K562 (cell line): Measurements from ENCODE around the gene TRIM51. TPM values are rescaled to one million over a fixed set of nuclear protein-coding genes. Genes with fewer than 3 reads are reported as not detected.
A peak's percentile ranks its signal among the peaks of the same experiment; 100 is the strongest.

Experiments used
- ATAC-seq: fragments of 200-7000 bp; cut with Tn5 transposase; 3 replicates; pipeline ENCODE4 v1.9.1; 2020; ENCODE audit warnings: moderate library complexity
- BruUV-seq: library from RNA; stranded (reverse); fragments of 400-500 nt; replicated peaks from 2 replicates; lab custom pipeline; 2021; lab: Mats Ljungman, UMichigan
- CTCF ChIA-PET: fragments of 300-600 bp; formaldehyde crosslinking; extraction: SDS; loops from one replicate; lab custom pipeline; 2021; ENCODE audit warnings: low intra/inter-chr PET ratio; lab: Yijun Ruan, JAX
- POLR2A ChIA-PET: fragments of 300-600, 350-650 bp; sonication (Branson Sonifier 250); formaldehyde crosslinking; extraction: SDS; loops from one replicate; lab custom pipeline; 2021; ENCODE audit warnings: antibody characterized with exemption, inconsistent platforms; lab: Yijun Ruan, JAX
- DNase-seq, 4 experiments: peaks; one replicate each; pipeline versions ENCODE4 v3.0.0 to v3.0.0-alpha.2; 2011 to 2018; ENCODE audit warnings: low spot score in 3 of 4, mixed read lengths in 3 of 4; ENCODE audit errors: extremely low read depth in 1 of 4
- FAIRE-seq: peaks from 2 replicates; lab custom pipeline; 2011; peaks lifted over from hg19 to GRCh38; lab: Jason Lieb, UNC
- H2AFZ ChIP-seq: 2 replicates; pipeline ENCODE4 v1.6.0; 2011; ENCODE audit warnings: low read depth, low read length, control low read depth, inconsistent platforms
- H3K27ac ChIP-seq: fragments of 200-600 bp; 3 replicates; pipeline ENCODE4 v1.8.0; 2011; ENCODE audit warnings: low read depth, mild to moderate bottlenecking, control low read depth, inconsistent platforms, low read length, moderate library complexity, mixed read lengths; ENCODE audit errors: extremely low read depth
- H3K27me3 ChIP-seq, 2 experiments: fragments of 300-600 bp in 1 of 2; 2 replicates in 1 of 2; 3 replicates in 1 of 2; pipeline versions ENCODE4 v1.6.0 to v1.8.0; 2011; ENCODE audit warnings: inconsistent platforms in 2 of 2, low read length in 2 of 2, mild to moderate bottlenecking in 1 of 2, mixed read lengths in 1 of 2, moderate library complexity in 1 of 2; ENCODE audit not compliant: control insufficient read depth in 2 of 2, insufficient read depth in 2 of 2
- H3K36me3 ChIP-seq: fragments of 300-600 bp; 3 replicates; pipeline ENCODE4 v1.8.0; 2011; ENCODE audit warnings: mild to moderate bottlenecking, low read length, inconsistent platforms; ENCODE audit not compliant: control insufficient read depth, insufficient read depth
- H3K4me1 ChIP-seq, 2 experiments: fragments of 200-600 bp in 1 of 2; replicated peaks in 1 of 2; 2 replicates in 1 of 2; 3 replicates in 1 of 2; pipeline versions ENCODE4 v1.5.1 to v1.8.0; 2011; ENCODE audit warnings: inconsistent platforms in 2 of 2, low read length in 2 of 2, mild to moderate bottlenecking in 1 of 2, mixed read lengths in 1 of 2, moderate library complexity in 1 of 2; ENCODE audit not compliant: control insufficient read depth in 2 of 2, insufficient read depth in 2 of 2
- H3K4me2 ChIP-seq: 2 replicates; pipeline ENCODE4 v1.6.1; 2011; ENCODE audit warnings: low read length, control low read depth, inconsistent platforms, mixed read lengths; ENCODE audit not compliant: insufficient read depth
- H3K4me3 ChIP-seq: fragments of 200-600 bp; sonication (generic), shearing (Covaris generic); 2 replicates; pipeline ENCODE4 v1.5.1; 2016; ENCODE audit warnings: control low read depth, inconsistent platforms
- H3K79me2 ChIP-seq: fragments of 200-600 bp; 3 replicates; pipeline ENCODE4 v1.8.0; 2011; ENCODE audit warnings: low read length, inconsistent platforms; ENCODE audit not compliant: control insufficient read depth, insufficient read depth
- H3K9ac ChIP-seq, 2 experiments: 2 replicates each; pipeline versions ENCODE4 v1.6.0 to v1.6.1; 2011; ENCODE audit warnings: low read depth in 2 of 2, low read length in 2 of 2, control low read depth in 1 of 2, inconsistent platforms in 1 of 2, mild to moderate bottlenecking in 1 of 2, mixed read lengths in 1 of 2; ENCODE audit not compliant: insufficient read depth in 1 of 2
- H3K9me1 ChIP-seq: one replicate; pipeline ENCODE4 v1.6.0; 2011; ENCODE audit warnings: inconsistent platforms, mild to moderate bottlenecking, low read length, moderate library complexity; ENCODE audit not compliant: control insufficient read depth, insufficient read depth
- H3K9me3 ChIP-seq: replicated peaks from 2 replicates; pipeline ENCODE4 v1.5.1; 2011; ENCODE audit warnings: low read depth, low read length, inconsistent platforms; ENCODE audit not compliant: control insufficient read depth, insufficient read depth
- H4K20me1 ChIP-seq: replicated peaks from 2 replicates; pipeline ENCODE4 v1.6.1; 2011; ENCODE audit warnings: low read length, inconsistent platforms, mixed read lengths; ENCODE audit not compliant: control insufficient read depth, insufficient read depth
- HDAC6 ChIP-seq: IDR thresholded peaks from 2 replicates; pipeline ENCODE4 v1.6.1; 2012; ENCODE audit warnings: low read depth, mild to moderate bottlenecking, control low read depth, inconsistent platforms, low read length, moderate library complexity
- HOXB6 ChIP-seq: fragments of 250-450 bp; sonication (Bioruptor Pico); IDR thresholded peaks from 2 replicates; pipeline ENCODE4 v1.5.1; 2022; ENCODE audit warnings: mild to moderate bottlenecking, borderline replicate concordance
- MAFF ChIP-seq: IDR thresholded peaks from 2 replicates; pipeline ENCODE4 v1.6.1; 2012; ENCODE audit warnings: low read length, improper control_type of control experiment
- MEIS2 ChIP-seq: fragments of 450-650 bp; IDR thresholded peaks from 2 replicates; pipeline ENCODE4 v1.6.1; 2014; ENCODE audit warnings: mild to moderate bottlenecking; ENCODE audit not compliant: partially characterized antibody
- PHB ChIP-seq: fragments of 250-450 bp; sonication (Bioruptor Pico); IDR thresholded peaks from 2 replicates; pipeline ENCODE4 v1.5.0; 2021
- RNF2 ChIP-seq: sonication (generic); IDR thresholded peaks from 2 replicates; pipeline ENCODE4 v1.6.1; 2016
- SLC30A9 ChIP-seq: fragments of 250-450 bp; sonication (Bioruptor Pico); IDR thresholded peaks from 2 replicates; pipeline ENCODE4 v1.8.0; 2022; ENCODE audit warnings: mild to moderate bottlenecking, moderate library complexity
- SPI1 ChIP-seq: IDR thresholded peaks from 2 replicates; pipeline ENCODE4 v1.6.1; 2011; ENCODE audit warnings: low read depth, low read length, control low read depth, borderline replicate concordance
- TAL1 ChIP-seq: fragments of 450-650 bp; IDR thresholded peaks from 2 replicates; pipeline ENCODE4 v1.6.1; 2016; ENCODE audit warnings: mild to moderate bottlenecking
- YY1 ChIP-seq, 3 experiments: IDR thresholded peaks; 2 replicates each; pipeline ENCODE4 v1.6.1; 2011; ENCODE audit warnings: low read length in 2 of 3, mild to moderate bottlenecking in 2 of 3, moderate library complexity in 2 of 3, borderline replicate concordance in 1 of 3, control low read depth in 1 of 3, low read depth in 1 of 3; ENCODE audit not compliant: insufficient read depth in 3 of 3, insufficient replicate concordance in 2 of 3, control insufficient read depth in 1 of 3, insufficient read length in 1 of 3; ENCODE audit errors: extremely low read depth in 1 of 3
- ZNF277 ChIP-seq: fragments of 250-450 bp; sonication (Bioruptor Pico); IDR thresholded peaks from 2 replicates; pipeline ENCODE4 v1.8.0; 2022; ENCODE audit warnings: inconsistent platforms, mild to moderate bottlenecking, moderate library complexity, borderline replicate concordance
- ZNF316 ChIP-seq: fragments of 450-650 bp; IDR thresholded peaks from 2 replicates; pipeline ENCODE4 v1.6.1; 2016
- ZNF668 ChIP-seq: fragments of 250-450 bp; sonication (Bioruptor Pico); IDR thresholded peaks from 2 replicates; pipeline ENCODE4 v1.8.0; 2022; ENCODE audit warnings: mild to moderate bottlenecking, inconsistent platforms
- ZNF695 ChIP-seq: fragments of 450-650 bp; formaldehyde crosslinking; IDR thresholded peaks from 2 replicates; pipeline ENCODE4 v1.4.0; 2020; ENCODE audit warnings: mild to moderate bottlenecking, moderate library complexity
- ZNF79 ChIP-seq: fragments of 250-450 bp; sonication (Bioruptor Pico); IDR thresholded peaks from 2 replicates; pipeline ENCODE4 v1.4.0; 2020; ENCODE audit warnings: low read depth, mild to moderate bottlenecking, moderate library complexity
- in situ Hi-C: fragments of 300-500 bp; cut with MboI; formaldehyde crosslinking; loops from 4 replicates; pipeline ENCODE4 v1.15.0; 2018; ENCODE audit warnings: inconsistent platforms, mixed read lengths
- intact Hi-C: fragments of 100-400 bp; cut with micrococcal nuclease; formaldehyde crosslinking; loops from 2 replicates; pipeline ENCODE4 v1.14.2; 2022
- polyA plus RNA-seq, 8 experiments: library from polyadenylated mRNA; depleted of rRNA in 4 of 8; stranded (reverse) in 5 of 8; unstranded in 3 of 8; fragments of >200 nt; fragmentation: Nextera tagmentation in 2 of 8; fragmentation: Illumina TruSeq in 1 of 8; extraction: Ambion mirVana in 2 of 8; extraction: Trizol in 1 of 8; gene quantifications; 2 replicates each; pipeline versions ENCODE4 v1.2.1 to v1.2.3, GENCODE V29; 2011 to 2014; ENCODE audit warnings: inconsistent platforms in 1 of 8, missing spikeins in 1 of 8
- total RNA-seq, 7 experiments: library from RNA; depleted of rRNA in 6 of 7; stranded (reverse); fragments of >200 nt in 6 of 7; fragmentation: Illumina TruSeq in 2 of 7; extraction: Trizol in 2 of 7; gene quantifications; 2 replicates each; pipeline versions ENCODE4 v1.2.1 to v1.2.3, GENCODE V29; 2011 to 2021; ENCODE audit warnings: low replicate concordance in 1 of 7

TRIM51 gene
- total and polyA plus RNA-seq, 9 of the 15 experiments (the other 6 are each of a cell fraction or from before 2014, with no cell fraction given) = not detected

DNA sequence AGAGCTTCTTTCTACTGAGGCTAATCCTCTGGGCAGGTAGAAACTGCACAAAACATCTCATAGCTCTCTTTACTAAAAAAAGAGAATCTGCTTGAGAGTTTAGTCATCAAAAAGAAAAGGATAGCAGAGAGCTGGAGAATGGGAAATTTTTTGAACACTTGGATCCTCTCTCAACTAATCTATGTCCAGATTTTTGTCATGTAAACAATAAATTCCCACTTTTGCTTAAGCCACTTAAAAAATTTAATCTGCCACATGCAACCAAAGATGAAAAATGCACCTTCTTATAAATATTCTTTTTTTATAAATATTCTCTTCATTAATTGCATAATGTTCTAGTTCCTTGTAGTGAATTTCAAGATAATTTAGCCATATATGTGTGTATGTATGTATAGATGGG lies 34.1 kb upstream of the TRIM51 start:
- in situ Hi-C loops (no loop called here), intact Hi-C loops (no loop called here)
- Histone ChIP-seq H3K36me3 (no peaks in the 10 kb centered on the region), H3K9me3 (0 out of 2 replicates have a peak, but pooled peaks cover 2% of the 10 kb centered on the region), H3K4me2 (no peak overlapping the region), H4K20me1 (no peaks in the 10 kb centered on the region), H3K4me1 (no peaks in the 10 kb centered on the region), H3K27ac (no peak overlapping the region), H3K79me2 (no peaks in the 10 kb centered on the region), H3K9ac (no peak overlapping the region), H2AFZ (no peak overlapping the region), H3K27me3 (no peaks in the 10 kb centered on the region), H3K9me1 (no peaks in the 10 kb centered on the region), H3K4me3 (no peak overlapping the region)
- ChIA-PET CTCF (no interaction called here), POLR2A (no interaction called here)
- DNase-seq (no peak), ATAC-seq (no peak), FAIRE-seq (no peak)
- no TSS peak for BruUV-seq
- TF ChIP-seq TAL1 (no peak), ZNF277 (no peak), SLC30A9 (CRISPR knock-in tag) (no peak), SPI1 (no peak), ZNF316 (peak; percentile 44; the same call in 1 of the 2 replicates), ZNF79 (CRISPR knock-in tag) (no peak), YY1 (IDR thresholded peaks at IDR 0.05; ENCODE audit: borderline replicate concordance in 1 of 3, control insufficient read depth in 1 of 3, extremely low read depth in 1 of 3, insufficient read depth in 3 of 3, insufficient read length in 1 of 3, insufficient replicate concordance in 2 of 3, low read depth in 1 of 3, low read length in 2 of 3) (no peak), ZNF668 (CRISPR knock-in tag) (no peak), RNF2 (no peak), MEIS2 (no peak), ZNF695 (CRISPR knock-in tag) (no peak), HOXB6 (CRISPR knock-in tag) (no peak), HDAC6 (no peak), MAFF (peak; percentile 67), PHB (CRISPR knock-in tag) (no peak)
